Neutrophil (primary cell): ENCODE results near the gene ELOVL3.
A peak's percentile ranks its signal among the peaks of the same experiment; 100 is the strongest.

Experiments used
- H3K27ac ChIP-seq: fragments of 200-600 bp; sonication (generic); 2 replicates; pipeline ENCODE4 v1.5.1; 2016; ENCODE audit warnings: mild to moderate bottlenecking, moderate library complexity
- H3K27me3 ChIP-seq: fragments of 200-600 bp; sonication (generic); 2 replicates; pipeline ENCODE4 v1.6.0; 2016; ENCODE audit warnings: mild to moderate bottlenecking
- H3K36me3 ChIP-seq: fragments of 200-600 bp; sonication (generic); 2 replicates; pipeline ENCODE4 v1.5.1; 2017
- H3K4me1 ChIP-seq, 2 experiments: fragments of 200-600 bp in 1 of 2; sonication (generic) in 1 of 2; 1 replicate in 1 of 2; 2 replicates in 1 of 2; pipeline versions ENCODE4 v1.5.1 to v1.6.1; 2013 to 2016; ENCODE audit warnings: low read depth in 1 of 2, low read length in 1 of 2, mild to moderate bottlenecking in 1 of 2, moderate library complexity in 1 of 2; ENCODE audit not compliant: control insufficient read depth in 1 of 2, insufficient read depth in 1 of 2
- H3K4me3 ChIP-seq, 2 experiments: fragments of 200-600 bp in 1 of 2; sonication (generic) in 1 of 2; 1 replicate in 1 of 2; 2 replicates in 1 of 2; pipeline ENCODE4 v1.5.1; 2013 to 2016; ENCODE audit warnings: low read depth in 1 of 2, low read length in 1 of 2, mild to moderate bottlenecking in 1 of 2, moderate library complexity in 1 of 2
- H3K9me3 ChIP-seq: fragments of 200-600 bp; sonication (generic); 2 replicates; pipeline ENCODE4 v1.5.1; 2016
- TF ChIP-seq, protein P1 (sequence below): fragments of 200-600 bp; sonication (generic); IDR thresholded peaks from 2 replicates; pipeline ENCODE4 v1.5.1; 2016; ENCODE audit warnings: antibody characterized with exemption

ELOVL3 gene

DNA sequence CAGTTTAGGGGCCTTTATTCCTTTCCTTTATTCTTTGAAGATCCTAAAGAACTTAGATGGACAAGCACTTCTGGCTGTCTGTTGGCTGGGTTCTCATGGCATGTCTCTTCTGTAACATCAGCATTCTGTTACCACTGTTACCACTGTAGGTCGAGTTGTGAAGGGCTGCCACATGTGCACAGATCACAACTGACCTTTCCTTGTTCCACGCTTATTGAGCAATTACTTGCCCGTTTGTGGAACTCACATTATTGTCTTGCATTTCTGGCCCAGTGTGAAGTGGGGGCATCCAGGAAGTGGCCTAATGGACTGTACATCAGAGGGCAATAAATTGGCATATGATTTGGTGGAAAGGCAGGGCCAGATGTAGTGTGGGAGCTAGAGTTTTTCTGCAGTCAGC is 42.9 kb downstream of the ELOVL3 start:
- Histone ChIP-seq H3K4me1 (peaks cover 6% of the 10 kb centered on the region in 2 experiments), H3K9me3 (no peaks in the 10 kb centered on the region), H3K36me3 (peaks cover 9% of the 10 kb centered on the region), H3K4me3 (no peak overlapping the region), H3K27me3 (no peaks in the 10 kb centered on the region), H3K27ac (peak overlapping the region; percentile 30)
- TF ChIP-seq, protein P1, sequence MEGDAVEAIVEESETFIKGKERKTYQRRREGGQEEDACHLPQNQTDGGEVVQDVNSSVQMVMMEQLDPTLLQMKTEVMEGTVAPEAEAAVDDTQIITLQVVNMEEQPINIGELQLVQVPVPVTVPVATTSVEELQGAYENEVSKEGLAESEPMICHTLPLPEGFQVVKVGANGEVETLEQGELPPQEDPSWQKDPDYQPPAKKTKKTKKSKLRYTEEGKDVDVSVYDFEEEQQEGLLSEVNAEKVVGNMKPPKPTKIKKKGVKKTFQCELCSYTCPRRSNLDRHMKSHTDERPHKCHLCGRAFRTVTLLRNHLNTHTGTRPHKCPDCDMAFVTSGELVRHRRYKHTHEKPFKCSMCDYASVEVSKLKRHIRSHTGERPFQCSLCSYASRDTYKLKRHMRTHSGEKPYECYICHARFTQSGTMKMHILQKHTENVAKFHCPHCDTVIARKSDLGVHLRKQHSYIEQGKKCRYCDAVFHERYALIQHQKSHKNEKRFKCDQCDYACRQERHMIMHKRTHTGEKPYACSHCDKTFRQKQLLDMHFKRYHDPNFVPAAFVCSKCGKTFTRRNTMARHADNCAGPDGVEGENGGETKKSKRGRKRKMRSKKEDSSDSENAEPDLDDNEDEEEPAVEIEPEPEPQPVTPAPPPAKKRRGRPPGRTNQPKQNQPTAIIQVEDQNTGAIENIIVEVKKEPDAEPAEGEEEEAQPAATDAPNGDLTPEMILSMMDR: no peak

- peaks cover 6% of the 10 kb centered on the region for H3K36me3 ChIP-seq
- no peaks in the 10 kb centered on the region for H3K9me3 ChIP-seq
- H3K27me3 ChIP-seq: no peaks in the 10 kb centered on the region
- no peak overlapping the region for H3K4me3 ChIP-seq
- TF ChIP-seq, protein P1: no peak
- H3K27ac ChIP-seq: no peak overlapping the region
- H3K4me1 ChIP-seq: peaks cover 3 to 4% of the 10 kb centered on the region in 2 experiments
Observed at GRCh38 chr10:102274062-102274461, 48.0 kb downstream of the ELOVL3 start.

DNA sequence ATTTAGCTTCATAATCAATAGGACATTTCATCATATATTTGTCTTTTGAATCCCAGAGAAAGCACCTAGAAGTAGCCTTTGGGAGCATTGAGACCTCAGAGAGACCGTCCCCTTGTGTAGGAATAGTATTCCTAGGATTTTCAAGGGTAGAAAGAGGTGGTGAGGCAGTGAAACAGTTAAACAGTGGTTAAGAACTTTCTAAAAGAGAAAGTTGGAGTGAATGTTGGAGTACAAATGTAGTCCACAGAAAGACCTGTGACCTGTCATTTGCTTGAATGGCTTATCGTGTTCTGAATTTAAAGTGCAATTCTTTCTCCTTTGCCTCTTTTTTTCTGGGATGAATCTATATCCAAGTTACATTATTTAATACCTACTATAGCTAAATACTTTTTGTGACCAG is 49.2 kb downstream of the ELOVL3 start:
- Histone ChIP-seq H3K27me3 (no peaks in the 10 kb centered on the region), H3K27ac (no peak overlapping the region), H3K36me3 (peaks cover 6% of the 10 kb centered on the region), H3K4me1 (no peaks in the 10 kb centered on the region), H3K4me3 (no peak overlapping the region), H3K9me3 (no peaks in the 10 kb centered on the region)
- TF ChIP-seq, protein P1: no peak

- Histone ChIP-seq H3K4me3 (no peak overlapping the region), H3K27me3 (no peaks in the 10 kb centered on the region), H3K4me1 (peaks cover 7 to 11% of the 10 kb centered on the region in 2 experiments), H3K36me3 (peaks cover 3% of the 10 kb centered on the region), H3K27ac (no peak overlapping the region), H3K9me3 (no peaks in the 10 kb centered on the region)
- TF ChIP-seq, protein P1: no peak
Observed at GRCh38 chr10:102279104-102279503, 53.0 kb downstream of the ELOVL3 start.
